Loucy (cell line): ENCODE data around the gene DLGAP1.

ENCODE experiments used
- H2AFZ ChIP-seq: fragments of 200-600 bp; sonication (generic); 2 replicates; pipeline ENCODE4 v1.6.0; 2016; ENCODE audit warnings: antibody characterized with exemption, mild to moderate bottlenecking, low read length, moderate library complexity
- H3F3A ChIP-seq: fragments of 200-600 bp; 2 replicates; pipeline ENCODE4 v1.6.0; 2016; ENCODE audit warnings: antibody characterized with exemption, low read depth, mild to moderate bottlenecking
- H3K27me3 ChIP-seq: fragments of 200-600 bp; sonication (generic); 2 replicates; pipeline ENCODE4 v1.6.1; 2014; ENCODE audit warnings: low read length, mild to moderate bottlenecking; ENCODE audit not compliant: insufficient read depth, poor library complexity, severe bottlenecking
- H3K36me3 ChIP-seq: fragments of 200-600 bp; sonication (generic); 2 replicates; pipeline ENCODE4 v1.6.1; 2016; ENCODE audit warnings: low read length; ENCODE audit not compliant: insufficient read depth
- H3K4me1 ChIP-seq: fragments of 200-600 bp; sonication (generic); 2 replicates; pipeline ENCODE4 v1.5.1; 2014; ENCODE audit warnings: low read length, mild to moderate bottlenecking; ENCODE audit not compliant: insufficient read depth, poor library complexity, severe bottlenecking
- H3K4me2 ChIP-seq: fragments of 200-600 bp; sonication (generic); 2 replicates; pipeline ENCODE4 v1.6.0; 2014; ENCODE audit warnings: antibody characterized with exemption, low read length, low read depth, mild to moderate bottlenecking; ENCODE audit not compliant: poor library complexity, severe bottlenecking
- H3K4me3 ChIP-seq: fragments of 200-600 bp; sonication (generic); 2 replicates; pipeline ENCODE4 v1.5.1; 2014; ENCODE audit warnings: low read length, mild to moderate bottlenecking, mixed read lengths; ENCODE audit not compliant: poor library complexity, severe bottlenecking
- H3K79me2 ChIP-seq: fragments of 200-600 bp; sonication (generic); 2 replicates; pipeline ENCODE4 v1.6.1; 2014; ENCODE audit warnings: low read length; ENCODE audit not compliant: insufficient read depth
- H3K9ac ChIP-seq: fragments of 200-600 bp; sonication (generic); 2 replicates; pipeline ENCODE4 v1.6.0; 2014; ENCODE audit warnings: mild to moderate bottlenecking, low read depth, low read length, moderate library complexity; ENCODE audit not compliant: poor library complexity, severe bottlenecking
- H3K9me2 ChIP-seq: fragments of 200-600 bp; sonication (generic); replicated peaks from 2 replicates; pipeline ENCODE4 v1.6.1; 2016; ENCODE audit warnings: low read depth, low read length, mixed read lengths
- H3K9me3 ChIP-seq: fragments of 200-600 bp; sonication (generic); 2 replicates; pipeline ENCODE4 v1.6.1; 2014; ENCODE audit warnings: mild to moderate bottlenecking, antibody characterized with exemption, low read length, low read depth; ENCODE audit not compliant: insufficient read depth
- H4K20me1 ChIP-seq: fragments of 200-600 bp; sonication (generic); 2 replicates; pipeline ENCODE4 v1.6.0; 2014; ENCODE audit warnings: antibody characterized with exemption, low read length, mild to moderate bottlenecking; ENCODE audit not compliant: insufficient read depth, poor library complexity, severe bottlenecking
- EZH2phosphoT487 ChIP-seq: fragments of 200-600 bp; IDR thresholded peaks from 2 replicates; pipeline ENCODE4 v1.6.1; 2018; ENCODE audit warnings: antibody characterized with exemption, mild to moderate bottlenecking, moderate library complexity, borderline replicate concordance
- TF ChIP-seq, protein P1 (sequence below): fragments of 200-600 bp; sonication (generic); conservative IDR thresholded peaks from 2 replicates; pipeline ENCODE4 v1.5.1; 2014; ENCODE audit warnings: mild to moderate bottlenecking, antibody characterized with exemption, low read length

Gene DLGAP1

DNA sequence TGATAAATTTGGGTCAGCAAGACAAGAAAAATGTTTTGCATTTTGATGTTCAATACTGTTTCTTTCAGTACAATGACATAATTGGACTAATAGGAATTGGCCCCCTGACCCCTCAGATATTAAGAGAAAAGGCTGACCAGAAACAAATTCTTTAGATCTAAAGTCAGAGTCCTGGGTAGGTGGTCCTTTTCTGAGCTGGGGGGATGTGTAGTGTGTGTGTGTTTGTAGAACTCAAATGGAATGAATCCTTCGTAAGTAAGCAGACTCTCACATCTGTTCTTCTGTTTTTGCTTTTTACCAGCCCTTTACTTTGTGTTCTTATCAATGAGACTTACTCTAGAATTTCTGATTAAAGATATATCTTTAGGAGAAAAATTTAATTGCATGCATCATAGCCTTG, 677.4 kb downstream of the DLGAP1 start:
- H2AFZ ChIP-seq: no peak overlapping the region
- no peaks in the 10 kb centered on the region for H3K9me3 ChIP-seq
- H3K27me3 ChIP-seq: no peaks in the 10 kb centered on the region
- no peak overlapping the region for H3K4me2 ChIP-seq
- H3K9me2 ChIP-seq: no peaks in the 10 kb centered on the region
- H3K9ac ChIP-seq: no peak overlapping the region
- no peaks in the 10 kb centered on the region for H3K4me1 ChIP-seq
- no peaks in the 10 kb centered on the region for H3F3A ChIP-seq
- H4K20me1 ChIP-seq: no peaks in the 10 kb centered on the region
- no peaks in the 10 kb centered on the region for H3K79me2 ChIP-seq
- no peak overlapping the region for H3K4me3 ChIP-seq
- no peak for TF ChIP-seq EZH2phosphoT487
- TF ChIP-seq, protein P1, sequence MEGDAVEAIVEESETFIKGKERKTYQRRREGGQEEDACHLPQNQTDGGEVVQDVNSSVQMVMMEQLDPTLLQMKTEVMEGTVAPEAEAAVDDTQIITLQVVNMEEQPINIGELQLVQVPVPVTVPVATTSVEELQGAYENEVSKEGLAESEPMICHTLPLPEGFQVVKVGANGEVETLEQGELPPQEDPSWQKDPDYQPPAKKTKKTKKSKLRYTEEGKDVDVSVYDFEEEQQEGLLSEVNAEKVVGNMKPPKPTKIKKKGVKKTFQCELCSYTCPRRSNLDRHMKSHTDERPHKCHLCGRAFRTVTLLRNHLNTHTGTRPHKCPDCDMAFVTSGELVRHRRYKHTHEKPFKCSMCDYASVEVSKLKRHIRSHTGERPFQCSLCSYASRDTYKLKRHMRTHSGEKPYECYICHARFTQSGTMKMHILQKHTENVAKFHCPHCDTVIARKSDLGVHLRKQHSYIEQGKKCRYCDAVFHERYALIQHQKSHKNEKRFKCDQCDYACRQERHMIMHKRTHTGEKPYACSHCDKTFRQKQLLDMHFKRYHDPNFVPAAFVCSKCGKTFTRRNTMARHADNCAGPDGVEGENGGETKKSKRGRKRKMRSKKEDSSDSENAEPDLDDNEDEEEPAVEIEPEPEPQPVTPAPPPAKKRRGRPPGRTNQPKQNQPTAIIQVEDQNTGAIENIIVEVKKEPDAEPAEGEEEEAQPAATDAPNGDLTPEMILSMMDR: no peak
- no peaks in the 10 kb centered on the region for H3K36me3 ChIP-seq

DNA sequence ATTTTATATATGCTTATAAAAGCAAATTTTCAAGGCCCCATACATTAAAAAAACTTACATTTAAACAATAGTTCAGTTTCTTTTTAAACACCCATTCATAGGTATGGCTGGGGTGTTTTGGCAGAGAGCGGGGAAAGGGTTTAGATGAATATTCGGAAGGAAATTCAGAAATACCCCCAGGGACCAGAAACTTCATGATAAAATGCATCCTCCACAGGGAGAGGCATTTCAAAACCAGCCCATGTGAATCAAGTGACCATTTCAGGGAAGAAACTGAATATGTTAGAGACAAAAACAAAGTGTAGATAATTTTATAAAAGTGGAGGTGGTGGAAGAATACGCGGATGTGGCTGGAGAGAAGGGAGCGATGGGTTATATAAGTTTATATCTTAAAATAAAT, 678.0 kb downstream of the DLGAP1 start:
- H3F3A ChIP-seq: no peaks in the 10 kb centered on the region
- H3K4me3 ChIP-seq: no peak overlapping the region
- no peaks in the 10 kb centered on the region for H3K9me2 ChIP-seq
- no peak overlapping the region for H2AFZ ChIP-seq
- no peak for TF ChIP-seq EZH2phosphoT487
- TF ChIP-seq, protein P1: no peak
- no peak overlapping the region for H3K4me2 ChIP-seq
- no peaks in the 10 kb centered on the region for H3K79me2 ChIP-seq
- H3K36me3 ChIP-seq: no peaks in the 10 kb centered on the region
- no peaks in the 10 kb centered on the region for H4K20me1 ChIP-seq
- no peaks in the 10 kb centered on the region for H3K9me3 ChIP-seq
- no peak overlapping the region for H3K9ac ChIP-seq
- no peaks in the 10 kb centered on the region for H3K4me1 ChIP-seq
- H3K27me3 ChIP-seq: no peaks in the 10 kb centered on the region

DNA sequence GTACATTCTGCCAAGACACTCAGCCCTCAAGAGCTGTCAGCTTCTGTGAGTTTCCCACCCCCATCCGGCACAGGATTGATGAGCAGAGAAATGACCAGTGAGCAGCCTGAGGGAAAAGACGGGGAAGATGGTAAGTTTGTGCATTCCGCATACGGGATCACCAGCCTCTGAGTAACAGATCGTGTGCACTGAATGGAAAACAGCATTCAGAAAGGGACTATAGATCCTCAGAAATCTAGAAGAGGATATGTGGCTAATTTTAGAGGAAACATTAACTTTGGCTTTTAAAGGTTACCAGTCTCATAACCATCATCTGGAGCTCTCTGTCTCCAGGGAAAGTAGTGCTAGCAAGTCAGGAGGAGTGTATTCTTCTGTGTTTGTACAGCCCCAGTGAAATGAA, 679.1 kb downstream of the DLGAP1 start:
- peaks cover 4% of the 10 kb centered on the region for H3K4me1 ChIP-seq
- H3F3A ChIP-seq: no peaks in the 10 kb centered on the region
- H3K79me2 ChIP-seq: no peaks in the 10 kb centered on the region
- no peak overlapping the region for H2AFZ ChIP-seq
- no peaks in the 10 kb centered on the region for H3K9me3 ChIP-seq
- H3K36me3 ChIP-seq: no peaks in the 10 kb centered on the region
- TF ChIP-seq EZH2phosphoT487: no peak
- TF ChIP-seq, protein P1: no peak
- H3K9me2 ChIP-seq: no peaks in the 10 kb centered on the region
- no peak overlapping the region for H3K9ac ChIP-seq
- H3K4me3 ChIP-seq: no peak overlapping the region
- no peaks in the 10 kb centered on the region for H3K27me3 ChIP-seq
- H3K4me2 ChIP-seq: no peak overlapping the region
- no peaks in the 10 kb centered on the region for H4K20me1 ChIP-seq
